Uterus (tissue), 2 donors: ENCODE data around the gene NUTF2.
A peak's percentile ranks its signal among the peaks of the same experiment; 100 is the strongest.

Experiments used
- POLR2A ChIP-seq, 2 donors: fragments of 450-650 bp; IDR thresholded peaks; one replicate each; pipeline ENCODE4 v1.6.1; 2016; ENCODE audit warnings: antibody characterized with exemption in 2 of 2, mild to moderate bottlenecking in 1 of 2, moderate library complexity in 1 of 2
- TF ChIP-seq, protein P1 (sequence below), 4 experiments: fragments of 200-600 bp in 2 of 4; fragments of 450-650 bp in 2 of 4; sonication (generic) in 2 of 4; IDR thresholded peaks; one replicate each; pipeline ENCODE4 v1.5.1; 2016 to 2019; ENCODE audit warnings: antibody characterized with exemption in 4 of 4, mild to moderate bottlenecking in 2 of 4, moderate library complexity in 1 of 4

DNA sequence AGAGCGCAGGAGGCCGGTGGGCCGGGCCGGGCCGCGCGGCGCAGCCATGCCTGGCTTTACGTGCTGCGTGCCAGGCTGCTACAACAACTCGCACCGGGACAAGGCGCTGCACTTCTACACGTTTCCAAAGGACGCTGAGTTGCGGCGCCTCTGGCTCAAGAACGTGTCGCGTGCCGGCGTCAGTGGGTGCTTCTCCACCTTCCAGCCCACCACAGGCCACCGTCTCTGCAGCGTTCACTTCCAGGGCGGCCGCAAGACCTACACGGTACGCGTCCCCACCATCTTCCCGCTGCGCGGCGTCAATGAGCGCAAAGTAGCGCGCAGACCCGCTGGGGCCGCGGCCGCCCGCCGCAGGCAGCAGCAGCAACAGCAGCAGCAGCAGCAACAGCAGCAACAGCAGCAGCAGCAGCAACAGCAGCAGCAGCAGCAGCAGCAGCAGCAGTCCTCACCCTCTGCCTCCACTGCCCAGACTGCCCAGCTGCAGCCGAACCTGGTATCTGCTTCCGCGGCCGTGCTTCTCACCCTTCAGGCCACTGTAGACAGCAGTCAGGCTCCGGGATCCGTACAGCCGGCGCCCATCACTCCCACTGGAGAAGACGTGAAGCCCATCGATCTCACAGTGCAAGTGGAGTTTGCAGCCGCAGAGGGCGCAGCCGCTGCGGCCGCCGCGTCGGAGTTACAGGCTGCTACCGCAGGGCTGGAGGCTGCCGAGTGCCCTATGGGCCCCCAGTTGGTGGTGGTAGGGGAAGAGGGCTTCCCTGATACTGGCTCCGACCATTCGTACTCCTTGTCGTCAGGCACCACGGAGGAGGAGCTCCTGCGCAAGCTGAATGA lies 4.0 kb upstream of the NUTF2 start:
- TF ChIP-seq, protein P1, sequence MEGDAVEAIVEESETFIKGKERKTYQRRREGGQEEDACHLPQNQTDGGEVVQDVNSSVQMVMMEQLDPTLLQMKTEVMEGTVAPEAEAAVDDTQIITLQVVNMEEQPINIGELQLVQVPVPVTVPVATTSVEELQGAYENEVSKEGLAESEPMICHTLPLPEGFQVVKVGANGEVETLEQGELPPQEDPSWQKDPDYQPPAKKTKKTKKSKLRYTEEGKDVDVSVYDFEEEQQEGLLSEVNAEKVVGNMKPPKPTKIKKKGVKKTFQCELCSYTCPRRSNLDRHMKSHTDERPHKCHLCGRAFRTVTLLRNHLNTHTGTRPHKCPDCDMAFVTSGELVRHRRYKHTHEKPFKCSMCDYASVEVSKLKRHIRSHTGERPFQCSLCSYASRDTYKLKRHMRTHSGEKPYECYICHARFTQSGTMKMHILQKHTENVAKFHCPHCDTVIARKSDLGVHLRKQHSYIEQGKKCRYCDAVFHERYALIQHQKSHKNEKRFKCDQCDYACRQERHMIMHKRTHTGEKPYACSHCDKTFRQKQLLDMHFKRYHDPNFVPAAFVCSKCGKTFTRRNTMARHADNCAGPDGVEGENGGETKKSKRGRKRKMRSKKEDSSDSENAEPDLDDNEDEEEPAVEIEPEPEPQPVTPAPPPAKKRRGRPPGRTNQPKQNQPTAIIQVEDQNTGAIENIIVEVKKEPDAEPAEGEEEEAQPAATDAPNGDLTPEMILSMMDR (IDR thresholded peaks at IDR 0.05): peak in 1 of 4 experiments; percentile 22
- no peak for TF ChIP-seq POLR2A (IDR thresholded peaks at IDR 0.05)
